Uterus (tissue), 4 donors: ENCODE data around the gene ACTN1. TPM values are rescaled to one million over a fixed set of nuclear protein-coding genes. Genes with fewer than 3 reads are reported as not detected.
A peak's percentile ranks its signal among the peaks of the same experiment; 100 is the strongest.

Experiments
- DNase-seq, 2 donors: peaks; one replicate each; pipeline ENCODE4 v3.0.0-alpha.2; 2019 to 2020
- H3K27ac ChIP-seq, 2 donors: fragments of 200-600 bp; sonication (generic); 1 replicate in 1 of 2; 2 replicates in 1 of 2; pipeline ENCODE4 v1.5.1; 2016 to 2018
- H3K27me3 ChIP-seq, 2 donors: fragments of 200-600 bp; sonication (generic); one replicate each; pipeline ENCODE4 v1.5.1; 2018 to 2019; ENCODE audit warnings: control low read depth in 1 of 2
- H3K36me3 ChIP-seq, 2 donors: fragments of 200-600 bp; sonication (generic); one replicate each; pipeline ENCODE4 v1.5.1; 2019; ENCODE audit warnings: control low read depth in 1 of 2
- H3K4me1 ChIP-seq, 2 donors: fragments of 200-600 bp; sonication (generic); one replicate each; pipeline ENCODE4 v1.5.1; 2018 to 2019; ENCODE audit warnings: control low read depth in 1 of 2
- H3K4me3 ChIP-seq, 2 donors: fragments of 200-600 bp; sonication (generic); 1 replicate in 1 of 2; 2 replicates in 1 of 2; pipeline ENCODE4 v1.5.1; 2018 to 2019; ENCODE audit warnings: mild to moderate bottlenecking in 1 of 2
- H3K9me3 ChIP-seq, 2 donors: fragments of 200-600 bp; sonication (generic); one replicate each; pipeline ENCODE4 v1.5.1; 2019; ENCODE audit warnings: control low read depth in 1 of 2
- CTCF ChIP-seq, 4 experiments: fragments of 200-600 bp in 2 of 4; fragments of 450-650 bp in 2 of 4; sonication (generic) in 2 of 4; IDR thresholded peaks; one replicate each; pipeline ENCODE4 v1.5.1; 2016 to 2019; ENCODE audit warnings: antibody characterized with exemption in 4 of 4, mild to moderate bottlenecking in 2 of 4, moderate library complexity in 1 of 4
- POLR2A ChIP-seq, 2 donors: fragments of 450-650 bp; IDR thresholded peaks; one replicate each; pipeline ENCODE4 v1.6.1; 2016; ENCODE audit warnings: antibody characterized with exemption in 2 of 2, mild to moderate bottlenecking in 1 of 2, moderate library complexity in 1 of 2
- intact Hi-C: fragments of 100-400 bp; cut with DNase I; formaldehyde crosslinking; loops from one replicate; pipeline ENCODE4 v1.15.1; 2023; ENCODE audit warnings: low total_unique reads
- total RNA-seq, 4 donors: library from RNA; depleted of rRNA in 3 of 4; stranded (reverse); fragments of >200 nt in 3 of 4; gene quantifications; one replicate each; pipeline versions ENCODE4 v1.1.0 to v1.2.4, GENCODE V29; 2014 to 2023
- donor health status: DM: yes; HTN: yes; CAD: no.

Gene ACTN1
- total RNA-seq, 4 donors from 2014 or later = 147 to 538 (median 343) TPM

DNA sequence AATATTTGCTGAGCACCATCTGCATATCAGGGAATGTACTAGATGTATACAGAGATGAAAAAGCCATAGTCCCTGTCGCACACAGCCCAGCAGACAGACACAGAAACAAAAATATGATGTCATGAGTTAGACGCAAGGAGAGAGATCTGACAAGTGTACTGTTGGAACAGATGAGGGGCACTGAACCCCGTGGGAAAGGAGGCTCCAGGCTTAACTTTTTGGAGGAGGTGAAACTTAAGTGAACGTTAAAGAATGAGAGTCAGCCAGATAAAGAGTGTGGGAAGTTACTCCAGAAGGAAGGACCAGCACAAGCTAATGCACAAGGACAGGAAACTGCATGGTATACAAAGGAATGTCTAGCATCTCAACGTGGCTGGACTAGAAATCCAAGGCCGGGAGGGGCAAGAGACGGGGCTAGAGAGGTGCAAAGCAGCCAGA, 2.5 kb upstream of the ACTN1 start:
- H3K27me3 ChIP-seq = no peaks in the 10 kb centered on the region
- no peak overlapping the region for H3K4me3 ChIP-seq
- DNase-seq = no peak
- H3K4me1 ChIP-seq = peaks cover 0 to 6% of the 10 kb centered on the region in 2 donors
- intact Hi-C loops = no loop called here
- TF ChIP-seq POLR2A (IDR thresholded peaks at IDR 0.05) (no peak), CTCF (IDR thresholded peaks at IDR 0.05) (no peak)
- no peaks in the 10 kb centered on the region for H3K9me3 ChIP-seq
- no peaks in the 10 kb centered on the region for H3K36me3 ChIP-seq
- H3K27ac ChIP-seq = peak overlapping the region in 1 of 2 donors; percentile 25

DNA sequence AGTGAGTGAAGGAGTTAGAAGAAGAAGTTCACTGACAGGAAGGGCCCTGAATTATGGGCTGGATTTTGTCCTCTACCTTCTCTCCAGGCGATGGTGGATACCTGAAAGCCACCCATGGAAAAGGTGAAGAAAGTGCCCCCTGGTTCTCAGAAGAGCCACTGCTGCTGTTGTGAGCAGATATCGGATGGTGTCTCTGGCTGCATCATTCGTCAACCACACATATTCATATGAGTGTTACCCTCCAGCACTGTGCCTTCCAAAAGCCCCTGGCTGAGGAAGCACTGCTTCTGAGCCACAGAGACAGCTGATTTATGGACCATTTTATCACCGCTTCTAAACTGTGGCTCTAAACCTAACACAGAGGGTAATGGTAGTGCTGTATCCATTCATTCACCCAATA, 2.0 kb upstream of the ACTN1 start:
- no peak for TF ChIP-seq CTCF (IDR thresholded peaks at IDR 0.05)
- no peak for TF ChIP-seq POLR2A (IDR thresholded peaks at IDR 0.05)
- Histone ChIP-seq H3K9me3 (no peaks in the 10 kb centered on the region), H3K4me3 (no peak overlapping the region), H3K36me3 (no peaks in the 10 kb centered on the region), H3K27ac (peak overlapping the region in 1 of 2 donors; percentile 25), H3K27me3 (no peaks in the 10 kb centered on the region), H3K4me1 (peaks cover 0 to 11% of the 10 kb centered on the region in 2 donors)
- DNase-seq = no peak
- intact Hi-C loops = no loop called here

- Histone ChIP-seq H3K27ac (peak overlapping the region; percentile 97 to 100), H3K4me1 (peaks cover 5 to 13% of the 10 kb centered on the region in 2 donors), H3K27me3 (no peaks in the 10 kb centered on the region), H3K36me3 (no peaks in the 10 kb centered on the region), H3K9me3 (no peaks in the 10 kb centered on the region), H3K4me3 (peak overlapping the region; percentile 88 to 94)
- intact Hi-C loops = loop anchor here (5.0 kb wide), 1 partner anchor 38 kb away; no protein-coding TSS in a partner anchor
- DNase-seq = peak in 1 of 2 donors; percentile 58
- TF ChIP-seq POLR2A (IDR thresholded peaks at IDR 0.05) = no peak
- TF ChIP-seq CTCF (IDR thresholded peaks at IDR 0.05) = no peak
Observed at GRCh38 chr14:68979722-68980451, 785 bp upstream of the ACTN1 start.

DNA sequence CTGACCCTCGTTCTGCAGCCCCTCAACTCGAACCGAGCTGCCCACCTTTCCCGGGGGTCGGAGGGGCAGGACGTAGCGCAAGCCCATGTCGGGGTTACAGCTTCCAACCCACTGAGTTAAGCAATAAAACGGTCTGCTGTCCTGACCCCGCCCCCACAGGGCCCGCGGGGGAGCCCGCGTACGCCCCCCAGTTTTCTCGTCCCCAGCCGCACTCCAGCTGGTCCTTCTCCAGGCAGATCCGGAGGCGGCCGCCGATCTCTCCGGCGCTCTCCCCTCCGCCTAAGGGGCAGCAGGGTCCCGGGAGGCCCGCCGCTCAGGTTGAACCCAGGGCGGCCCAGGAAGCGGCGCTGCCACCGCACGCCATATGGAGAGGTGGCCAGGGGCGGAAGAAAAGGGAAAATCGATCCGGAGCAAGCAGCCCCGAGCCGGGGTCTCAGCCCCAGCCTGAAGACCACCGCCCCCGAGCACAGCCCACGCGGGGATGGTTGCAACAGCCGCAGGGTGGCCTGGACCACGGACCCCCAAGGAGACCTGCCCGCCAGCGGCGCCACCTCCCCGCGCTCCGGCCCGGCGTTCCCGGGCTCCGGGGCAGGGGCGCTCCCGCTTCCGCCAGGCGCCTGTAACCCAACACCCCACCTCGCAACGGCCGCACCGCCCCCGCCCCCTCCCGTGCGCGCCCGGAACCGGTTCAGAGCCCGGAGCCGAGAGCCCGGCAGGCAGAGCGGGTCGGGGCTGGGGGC, 760 bp downstream of the ACTN1 start:
- no peaks in the 10 kb centered on the region for H3K9me3 ChIP-seq
- no peaks in the 10 kb centered on the region for H3K27me3 ChIP-seq
- peak; percentile 82 for DNase-seq
- peak overlapping the region; percentile 97 to 100 for H3K27ac ChIP-seq
- H3K4me1 ChIP-seq = peaks cover 13 to 16% of the 10 kb centered on the region in 2 donors
- no peaks in the 10 kb centered on the region for H3K36me3 ChIP-seq
- TF ChIP-seq CTCF (IDR thresholded peaks at IDR 0.05) (peak in 1 of 4 experiments; percentile 2), POLR2A (IDR thresholded peaks at IDR 0.05) (peak; percentile 8 to 41)
- H3K4me3 ChIP-seq = peak overlapping the region; percentile 88 to 94
- intact Hi-C loops = loop anchor here (5.0 kb wide), 1 partner anchor 36 kb away; no protein-coding TSS in a partner anchor
